A549 (cell line): ENCODE data around the gene H6PD. TPM values are rescaled to one million over a fixed set of nuclear protein-coding genes. Genes with fewer than 3 reads are reported as not detected.

Source experiments
- ATAC-seq, 2 experiments: fragments of 200-7000 bp in 1 of 2; fragments of >200 bp in 1 of 2; cut with Nextera tagmentation in 1 of 2; cut with Tn5 transposase in 1 of 2; 3 replicates each; pipeline versions ENCODE4 v1.8.0 to v1.9.1; 2018 to 2020; ENCODE audit warnings: mild to moderate bottlenecking in 1 of 2, moderate library complexity in 1 of 2
- CTCF ChIA-PET: fragments of 300-600 bp; sonication (Branson Sonifier 250); formaldehyde crosslinking; extraction: SDS; loops from one replicate; lab custom pipeline; 2021; ENCODE audit warnings: antibody characterized with exemption, inconsistent platforms; lab: Yijun Ruan, JAX
- POLR2A ChIA-PET: fragments of 350-600 bp; formaldehyde crosslinking; extraction: SDS; loops from one replicate; lab custom pipeline; 2021; ENCODE audit warnings: antibody characterized with exemption, inconsistent platforms; lab: Yijun Ruan, JAX
- DNase-seq, 2 experiments: peaks; one replicate each; pipeline versions ENCODE4 v3.0.0 to v3.0.0-alpha.2; 2011 to 2016; ENCODE audit warnings: low read depth in 1 of 2, low spot score in 1 of 2
- FAIRE-seq: peaks from 2 replicates; lab custom pipeline; 2011; peaks lifted over from hg19 to GRCh38; lab: Jason Lieb, UNC
- H3K27ac ChIP-seq, 2 experiments: fragments of >200 bp; sonication (Bioruptor Twin); formaldehyde crosslinking; 3 replicates each; pipeline ENCODE4 v1.5.1; 2016 to 2017
- H3K4me1 ChIP-seq: fragments of >200 bp; sonication (Bioruptor Twin); formaldehyde crosslinking; 3 replicates; pipeline ENCODE4 v1.6.1; 2016
- H3K4me2 ChIP-seq: fragments of >200 bp; sonication (Bioruptor Twin); formaldehyde crosslinking; 3 replicates; pipeline ENCODE4 v1.6.1; 2016
- H3K4me3 ChIP-seq: fragments of >200 bp; sonication (Bioruptor Twin); formaldehyde crosslinking; 3 replicates; pipeline ENCODE4 v1.5.1; 2016
- H3K9me3 ChIP-seq: fragments of >200 bp; sonication (Bioruptor Twin); formaldehyde crosslinking; 3 replicates; pipeline ENCODE4 v1.6.1; 2016
- CBX2 ChIP-seq: fragments of 200-600 bp; sonication (generic); IDR thresholded peaks from 2 replicates; pipeline ENCODE4 v1.6.1; 2016; ENCODE audit warnings: low read depth, mild to moderate bottlenecking, borderline replicate concordance
- CBX8 ChIP-seq: fragments of 200-600 bp; sonication (generic); IDR thresholded peaks from 2 replicates; pipeline ENCODE4 v1.6.1; 2016
- CEBPB ChIP-seq, 2 experiments: fragments of >200 bp in 1 of 2; sonication (Bioruptor Twin) in 1 of 2; formaldehyde crosslinking in 1 of 2; IDR thresholded peaks; 2 replicates each; pipeline ENCODE4 v1.6.1; 2012 to 2016
- CHD4 ChIP-seq: fragments of 200-600 bp; sonication (generic); IDR thresholded peaks from 2 replicates; pipeline ENCODE4 v1.6.1; 2016; ENCODE audit warnings: antibody characterized with exemption, mild to moderate bottlenecking, borderline replicate concordance
- CTCF ChIP-seq: fragments of >200 bp; sonication (Bioruptor Twin); formaldehyde crosslinking; IDR thresholded peaks from 3 replicates; pipeline ENCODE4 v1.5.1; 2016
- E2F6 ChIP-seq: IDR thresholded peaks from 2 replicates; pipeline ENCODE4 v1.6.1; 2012; ENCODE audit warnings: low read depth, borderline replicate concordance
- EHF ChIP-seq: fragments of 250-450 bp; sonication (Bioruptor Pico); IDR thresholded peaks from 2 replicates; pipeline ENCODE4 v1.5.0; 2020; ENCODE audit warnings: mild to moderate bottlenecking
- EP300 ChIP-seq, 2 experiments: fragments of >200 bp; sonication (Bioruptor Twin); formaldehyde crosslinking; IDR thresholded peaks; 2 replicates in 1 of 2; 3 replicates in 1 of 2; pipeline ENCODE4 v1.6.1; 2016 to 2017
- ESRRA ChIP-seq: fragments of 150-350 bp; IDR thresholded peaks from 2 replicates; pipeline ENCODE4 v1.6.1; 2014; ENCODE audit warnings: mild to moderate bottlenecking, low read length, borderline replicate concordance
- FOSL2 ChIP-seq, 2 experiments: fragments of 450-650 bp in 1 of 2; fragments of >200 bp in 1 of 2; sonication (Bioruptor Twin) in 1 of 2; formaldehyde crosslinking; IDR thresholded peaks; 2 replicates each; pipeline versions ENCODE4 v1.5.0 to v1.6.1; 2016 to 2020; ENCODE audit warnings: mild to moderate bottlenecking in 1 of 2, moderate library complexity in 1 of 2
- HOXB13 ChIP-seq: fragments of 250-450 bp; sonication (Bioruptor Pico); IDR thresholded peaks from 2 replicates; pipeline ENCODE4 v1.5.0; 2020; ENCODE audit warnings: low read depth, mild to moderate bottlenecking, moderate library complexity
- HOXB5 ChIP-seq: fragments of 250-450 bp; sonication (Bioruptor Pico); IDR thresholded peaks from 2 replicates; pipeline ENCODE4 v1.5.0; 2020; ENCODE audit warnings: mild to moderate bottlenecking, moderate library complexity
- JUNB ChIP-seq: fragments of >200 bp; sonication (Bioruptor Twin); formaldehyde crosslinking; IDR thresholded peaks from 2 replicates; pipeline ENCODE4 v1.6.1; 2016
- KDM5A ChIP-seq: fragments of 200-600 bp; sonication (generic); IDR thresholded peaks from 2 replicates; pipeline ENCODE4 v1.6.1; 2016; ENCODE audit warnings: antibody characterized with exemption, mild to moderate bottlenecking
- MAFK ChIP-seq: fragments of 450-650 bp; IDR thresholded peaks from 2 replicates; pipeline ENCODE4 v1.6.1; 2014; ENCODE audit not compliant: partially characterized antibody
- MAX ChIP-seq: IDR thresholded peaks from 2 replicates; pipeline ENCODE4 v1.6.1; 2012
- MAZ ChIP-seq: fragments of 150-350 bp; IDR thresholded peaks from 2 replicates; pipeline ENCODE4 v1.6.1; 2014; ENCODE audit warnings: antibody characterized with exemption, low read depth, low read length, borderline replicate concordance
- PHF8 ChIP-seq: fragments of 200-600 bp; sonication (generic); IDR thresholded peaks from 2 replicates; pipeline ENCODE4 v1.6.1; 2016; ENCODE audit warnings: low read depth, mild to moderate bottlenecking, antibody characterized with exemption, moderate library complexity, borderline replicate concordance
- RAD21 ChIP-seq, 2 experiments: fragments of >200 bp in 1 of 2; sonication (Bioruptor Twin) in 1 of 2; formaldehyde crosslinking in 1 of 2; IDR thresholded peaks in 1 of 2; conservative IDR thresholded peaks in 1 of 2; 2 replicates in 1 of 2; 3 replicates in 1 of 2; pipeline ENCODE4 v1.6.1; 2012 to 2018; ENCODE audit warnings: inconsistent platforms in 1 of 2
- RFX5 ChIP-seq: fragments of 450-650 bp; IDR thresholded peaks from 2 replicates; pipeline ENCODE4 v1.7.1; 2014; ENCODE audit warnings: antibody characterized with exemption, mild to moderate bottlenecking, moderate library complexity
- SMC3 ChIP-seq: fragments of >200 bp; sonication (Bioruptor Twin); formaldehyde crosslinking; IDR thresholded peaks from 3 replicates; pipeline ENCODE4 v1.6.1; 2018; ENCODE audit warnings: inconsistent platforms
- SREBF2 ChIP-seq: fragments of 450-650 bp; IDR thresholded peaks from 2 replicates; pipeline ENCODE4 v1.6.1; 2014; ENCODE audit warnings: mild to moderate bottlenecking, moderate library complexity
- TFCP2L1 ChIP-seq: fragments of 250-450 bp; sonication (Bioruptor Pico); IDR thresholded peaks from 2 replicates; pipeline ENCODE4 v1.5.0; 2021; ENCODE audit warnings: mild to moderate bottlenecking
- TP53 ChIP-seq: fragments of 250-450 bp; sonication (Bioruptor Pico); IDR thresholded peaks from 2 replicates; pipeline ENCODE4 v1.5.0; 2021; ENCODE audit warnings: mild to moderate bottlenecking, moderate library complexity
- ZFP36 ChIP-seq: fragments of 450-650 bp; IDR thresholded peaks from 2 replicates; pipeline ENCODE4 v1.6.1; 2014; ENCODE audit warnings: borderline replicate concordance; ENCODE audit not compliant: partially characterized antibody
- ZSCAN20 ChIP-seq: fragments of 250-450 bp; sonication (Bioruptor Pico); IDR thresholded peaks from 2 replicates; pipeline ENCODE4 v1.8.0; 2022; ENCODE audit warnings: mild to moderate bottlenecking, moderate library complexity
- WGBS: methylation state at CpG from one replicate; pipeline ENCODE4 v1.1.6; 2017; ENCODE audit errors: missing lambda C conversion rate; 5-methylcytosine and 5-hydroxymethylcytosine counted together
- polyA plus RNA-seq, 4 experiments: library from polyadenylated mRNA; depleted of rRNA in 3 of 4; stranded (reverse); fragments of >200 nt; fragmentation: RNase III in 1 of 4; extraction: RNeasy Plus Mini Kit Qiagen cat#74134 plus additional on column Dnase treatment in 1 of 4; gene quantifications; 2 replicates in 3 of 4; 3 replicates in 1 of 4; pipeline ENCODE4 v1.2.3, GENCODE V29; 2011 to 2017

The H6PD gene
- polyA plus RNA-seq, 2 of the 4 experiments (the other 2 are of a cell fraction), result 6.0 to 7.9 TPM

GRCh38 chr1:9241891-9242290 is 7.3 kb downstream of the H6PD start:
- Histone ChIP-seq H3K4me1 (peaks cover 9% of the 10 kb centered on the region; the same call in 2 of the 3 replicates), H3K9me3 (no peaks in the 10 kb centered on the region), H3K4me3 (no peak overlapping the region), H3K4me2 (no peak overlapping the region), H3K27ac (no peak overlapping the region)
- FAIRE-seq (no peak), ATAC-seq (no peak), DNase-seq (no peak)
- WGBS, result 98% methylated on average over 10 of the region's 10 CpGs
- POLR2A ChIA-PET, result no interaction called here
- no peak for TF ChIP-seq JUNB
- TF ChIP-seq SMC3, result no peak
- no peak for TF ChIP-seq HOXB13 (CRISPR knock-in tag)
- TF ChIP-seq CBX8, result no peak
- no peak for TF ChIP-seq ZFP36
- no peak for TF ChIP-seq SREBF2
- TF ChIP-seq KDM5A, result no peak
- no peak for TF ChIP-seq MAZ
- TF ChIP-seq FOSL2 (IDR thresholded peaks at IDR 0.05), result no peak
- TF ChIP-seq FOSL2 (CRISPR knock-in tag; IDR thresholded peaks at IDR 0.05), result no peak
- no peak for TF ChIP-seq ESRRA
- CTCF ChIA-PET, result interaction anchor here (0.7 to 0.9 kb wide), 2 partner anchors 25 to 117 kb away, joined by 3 read pairs; no protein-coding TSS in a partner anchor

- Histone ChIP-seq H3K9me3 (no peaks in the 10 kb centered on the region), H3K4me2 (no peak overlapping the region), H3K27ac (no peak overlapping the region), H3K4me1 (peaks cover 9% of the 10 kb centered on the region; the same call in 2 of the 3 replicates), H3K4me3 (no peak overlapping the region)
- 85% methylated on average over 7 of the region's 10 CpGs for WGBS
- no peak for ATAC-seq
- no peak for DNase-seq
- TF ChIP-seq CBX8 (no peak), EP300 (IDR thresholded peaks at IDR 0.05) (no peak), EHF (CRISPR knock-in tag) (no peak), RFX5 (no peak), CEBPB (IDR thresholded peaks at IDR 0.05) (no peak), PHF8 (no peak), E2F6 (no peak), TP53 (CRISPR knock-in tag) (no peak), HOXB13 (CRISPR knock-in tag) (no peak), CBX2 (no peak), RAD21 (conservative IDR thresholded peaks at IDR 0.05 in 1 of 2, IDR thresholded peaks at IDR 0.05 in 1 of 2) (no peak), ZSCAN20 (CRISPR knock-in tag) (no peak), ESRRA (no peak), TFCP2L1 (CRISPR knock-in tag) (no peak), CTCF (no peak), MAFK (no peak), HOXB5 (CRISPR knock-in tag) (no peak), MAX (no peak), SREBF2 (no peak), CHD4 (no peak)
- FAIRE-seq, result no peak
- CTCF ChIA-PET, result interaction anchor here (0.9 kb wide), 1 partner anchor 24 kb away, joined by 3 read pairs; no protein-coding TSS in a partner anchor
- POLR2A ChIA-PET, result no interaction called here
These were observed 7.9 kb downstream of the H6PD start for GRCh38 chr1:9242338-9242969.
